SK-N-SH (cell line): ENCODE measurements around the gene GFI1B. TPM values are rescaled to one million over a fixed set of nuclear protein-coding genes. Genes with fewer than 3 reads are reported as not detected.

Experiments used
- CTCF ChIA-PET: fragments of 300-600, 350-600 bp; formaldehyde crosslinking; extraction: SDS; loops from one replicate; lab custom pipeline; 2021; lab: Yijun Ruan, JAX
- POLR2A ChIA-PET: fragments of 350-600 bp; sonication (Branson Sonifier 250); formaldehyde crosslinking; extraction: SDS; loops from one replicate; lab custom pipeline; 2020; ENCODE audit warnings: antibody characterized with exemption, inconsistent platforms; lab: Yijun Ruan, JAX
- DNase-seq: peaks from one replicate; pipeline ENCODE4 v3.0.0; 2012
- H2AFZ ChIP-seq: fragments of 200-600 bp; sonication (generic); 2 replicates; pipeline ENCODE4 v1.8.1; 2016; ENCODE audit warnings: antibody characterized with exemption, mild to moderate bottlenecking, low read depth
- H3F3A ChIP-seq: fragments of 200-600 bp; sonication (generic); replicated peaks from 2 replicates; pipeline ENCODE3; 2016; ENCODE audit warnings: antibody characterized with exemption, mild to moderate bottlenecking; ENCODE audit not compliant: insufficient read depth
- H3K27ac ChIP-seq, 2 experiments: fragments of 200-500 bp in 1 of 2; fragments of 200-600 bp in 1 of 2; sonication (Bioruptor generic) in 1 of 2; sonication (generic), shearing (Covaris generic) in 1 of 2; 2 replicates each; pipeline versions ENCODE4 v1.5.1 to v1.6.1; 2014 to 2016; ENCODE audit warnings: low read depth in 2 of 2, inconsistent platforms in 1 of 2, low read length in 1 of 2, mild to moderate bottlenecking in 1 of 2, mixed read lengths in 1 of 2
- H3K27me3 ChIP-seq: fragments of 200-600 bp; sonication (generic), shearing (Covaris generic); 2 replicates; pipeline ENCODE4 v1.6.1; 2016; ENCODE audit warnings: mixed run types; ENCODE audit not compliant: insufficient read depth
- H3K36me3 ChIP-seq, 2 experiments: fragments of 200-500 bp in 1 of 2; fragments of 200-600 bp in 1 of 2; sonication (Bioruptor generic) in 1 of 2; sonication (generic) in 1 of 2; replicated peaks in 1 of 2; 2 replicates each; pipeline versions ENCODE3 to v1.5.1; 2014 to 2016; ENCODE audit warnings: low read length in 1 of 2, mild to moderate bottlenecking in 1 of 2; ENCODE audit not compliant: insufficient read depth in 2 of 2, control insufficient read depth in 1 of 2
- H3K4me1 ChIP-seq, 2 experiments: fragments of 200-500 bp in 1 of 2; fragments of 200-600 bp in 1 of 2; sonication (Bioruptor generic) in 1 of 2; sonication (generic), shearing (Covaris generic) in 1 of 2; 2 replicates each; pipeline versions ENCODE4 v1.5.1 to v1.6.1; 2014 to 2016; ENCODE audit warnings: low read depth in 1 of 2, low read length in 1 of 2, mixed run types in 1 of 2; ENCODE audit not compliant: insufficient read depth in 2 of 2, control insufficient read depth in 1 of 2
- H3K4me2 ChIP-seq: fragments of 200-600 bp; sonication (generic), shearing (Covaris generic); 2 replicates; pipeline ENCODE4 v1.6.1; 2017; ENCODE audit warnings: mixed run types
- H3K4me3 ChIP-seq, 2 experiments: fragments of 200-500 bp in 1 of 2; fragments of 200-600 bp in 1 of 2; sonication (Bioruptor generic) in 1 of 2; sonication (generic), shearing (Covaris generic) in 1 of 2; 2 replicates each; pipeline versions ENCODE4 v1.5.1 to v1.8.1; 2014 to 2016; ENCODE audit warnings: low read depth in 2 of 2, inconsistent platforms in 1 of 2, low read length in 1 of 2, mild to moderate bottlenecking in 1 of 2, mixed read lengths in 1 of 2, moderate library complexity in 1 of 2
- H3K79me2 ChIP-seq: fragments of 200-600 bp; sonication (generic); 2 replicates; pipeline ENCODE4 v1.8.1; 2017; ENCODE audit warnings: mild to moderate bottlenecking; ENCODE audit not compliant: insufficient read depth
- H3K9ac ChIP-seq: fragments of 200-600 bp; sonication (generic); 2 replicates; pipeline ENCODE4 v1.6.1; 2017; ENCODE audit warnings: mixed run types
- H3K9me2 ChIP-seq: fragments of 200-600 bp; sonication (generic); 2 replicates; pipeline ENCODE4 v1.6.1; 2017; ENCODE audit warnings: mixed run types
- H3K9me3 ChIP-seq: fragments of 200-600 bp; sonication (generic); 2 replicates; pipeline ENCODE4 v1.6.1; 2017; ENCODE audit warnings: mixed run types, mild to moderate bottlenecking, moderate library complexity
- H4K20me1 ChIP-seq: fragments of 200-600 bp; sonication (generic); 2 replicates; pipeline ENCODE4 v1.6.1; 2017; ENCODE audit warnings: mild to moderate bottlenecking, mixed run types; ENCODE audit not compliant: insufficient read depth
- EZH2phosphoT487 ChIP-seq: fragments of 200-600 bp; sonication (generic); IDR thresholded peaks from 2 replicates; pipeline ENCODE4 v1.6.1; 2017; ENCODE audit warnings: low read depth, mixed run types, mild to moderate bottlenecking, antibody characterized with exemption, moderate library complexity, borderline replicate concordance
- FOSL2 ChIP-seq: IDR thresholded peaks from 2 replicates; pipeline ENCODE4 v1.4.0; 2012; ENCODE audit warnings: low read depth, mild to moderate bottlenecking, moderate library complexity, borderline replicate concordance
- FOXM1 ChIP-seq: IDR thresholded peaks from 2 replicates; pipeline ENCODE4 v1.4.0; 2012; ENCODE audit warnings: low read depth, mild to moderate bottlenecking
- GATA2 ChIP-seq: sonication (generic); formaldehyde crosslinking; IDR thresholded peaks from 2 replicates; pipeline ENCODE4 v1.5.0; 2020; ENCODE audit warnings: mild to moderate bottlenecking, missing genetic modification reagents
- JUND ChIP-seq: IDR thresholded peaks from 2 replicates; pipeline ENCODE4 v1.4.0; 2012
- MAX ChIP-seq: IDR thresholded peaks from 2 replicates; pipeline ENCODE4 v1.4.0; 2012; ENCODE audit warnings: low read depth
- NFIC ChIP-seq: IDR thresholded peaks from 2 replicates; pipeline ENCODE4 v1.4.0; 2012; ENCODE audit warnings: borderline replicate concordance
- NRF1 ChIP-seq: IDR thresholded peaks from 2 replicates; pipeline ENCODE4 v1.6.1; 2012; ENCODE audit warnings: low read depth, mild to moderate bottlenecking, low read length
- RAD21 ChIP-seq: IDR thresholded peaks from 2 replicates; pipeline ENCODE4 v1.6.1; 2012; ENCODE audit warnings: mild to moderate bottlenecking, low read length
- RCOR1 ChIP-seq: fragments of 150-350 bp; IDR thresholded peaks from 2 replicates; pipeline ENCODE4 v1.6.1; 2017; ENCODE audit warnings: antibody characterized with exemption, low read length
- SMC3 ChIP-seq: IDR thresholded peaks from 2 replicates; pipeline ENCODE4 v1.6.1; 2012; ENCODE audit warnings: low read depth, low read length, improper control_type of control experiment
- TEAD4 ChIP-seq: IDR thresholded peaks from 2 replicates; pipeline ENCODE4 v1.4.0; 2012; ENCODE audit warnings: mild to moderate bottlenecking, borderline replicate concordance; ENCODE audit not compliant: insufficient read depth
- WGBS: methylation state at CpG from one replicate; pipeline ENCODE4 v1.1.6; 2017; ENCODE audit warnings: low lambda C conversion rate; 5-methylcytosine and 5-hydroxymethylcytosine counted together
- polyA plus RNA-seq, 3 experiments: library from polyadenylated mRNA; depleted of rRNA; stranded (reverse); fragments of >200 nt; gene quantifications; 2 replicates each; pipeline ENCODE4 v1.2.3, GENCODE V29; 2012
- TF ChIP-seq, protein P1 (sequence below): IDR thresholded peaks from 2 replicates; pipeline ENCODE4; 2012
- TF ChIP-seq, protein P2 (sequence below): IDR thresholded peaks from 2 replicates; pipeline ENCODE4 v1.4.0; 2012; ENCODE audit warnings: low read depth, borderline replicate concordance
- TF ChIP-seq, protein P3 (sequence below): fragments of 150-350 bp; IDR thresholded peaks from 2 replicates; pipeline ENCODE4 v1.6.1; 2016; ENCODE audit warnings: mild to moderate bottlenecking, low read depth, low read length

Gene GFI1B
- polyA plus RNA-seq, 1 of the 3 experiments (the other 2 are of a cell fraction) = not detected

- Histone ChIP-seq H2AFZ (peak overlapping the region; percentile 81), H3K27ac (peak overlapping the region in 1 of 2 experiments; percentile 50; a peak in 2 of 4 replicates), H3K27me3 (no peaks in the 10 kb centered on the region), H3K9me3 (no peaks in the 10 kb centered on the region), H3K79me2 (peaks cover 32% of the 10 kb centered on the region), H3K4me2 (peak overlapping the region; percentile 49), H3K9ac (no peak overlapping the region), H3K4me3 (no peak overlapping the region), H3F3A (peaks cover 8% of the 10 kb centered on the region), H3K4me1 (peaks cover 15 to 27% of the 10 kb centered on the region in 2 experiments), H3K36me3 (no peaks in the 10 kb centered on the region), H3K9me2 (no peaks in the 10 kb centered on the region), H4K20me1 (no peaks in the 10 kb centered on the region)
- no peak for DNase-seq
- TF ChIP-seq, protein P1, sequence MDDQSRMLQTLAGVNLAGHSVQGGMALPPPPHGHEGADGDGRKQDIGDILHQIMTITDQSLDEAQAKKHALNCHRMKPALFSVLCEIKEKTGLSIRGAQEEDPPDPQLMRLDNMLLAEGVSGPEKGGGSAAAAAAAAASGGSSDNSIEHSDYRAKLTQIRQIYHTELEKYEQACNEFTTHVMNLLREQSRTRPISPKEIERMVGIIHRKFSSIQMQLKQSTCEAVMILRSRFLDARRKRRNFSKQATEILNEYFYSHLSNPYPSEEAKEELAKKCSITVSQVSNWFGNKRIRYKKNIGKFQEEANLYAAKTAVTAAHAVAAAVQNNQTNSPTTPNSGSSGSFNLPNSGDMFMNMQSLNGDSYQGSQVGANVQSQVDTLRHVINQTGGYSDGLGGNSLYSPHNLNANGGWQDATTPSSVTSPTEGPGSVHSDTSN = no peak
- TF ChIP-seq RCOR1 = no peak
- TF ChIP-seq NRF1 = no peak
- no peak for TF ChIP-seq MAX
- TF ChIP-seq, protein P2, sequence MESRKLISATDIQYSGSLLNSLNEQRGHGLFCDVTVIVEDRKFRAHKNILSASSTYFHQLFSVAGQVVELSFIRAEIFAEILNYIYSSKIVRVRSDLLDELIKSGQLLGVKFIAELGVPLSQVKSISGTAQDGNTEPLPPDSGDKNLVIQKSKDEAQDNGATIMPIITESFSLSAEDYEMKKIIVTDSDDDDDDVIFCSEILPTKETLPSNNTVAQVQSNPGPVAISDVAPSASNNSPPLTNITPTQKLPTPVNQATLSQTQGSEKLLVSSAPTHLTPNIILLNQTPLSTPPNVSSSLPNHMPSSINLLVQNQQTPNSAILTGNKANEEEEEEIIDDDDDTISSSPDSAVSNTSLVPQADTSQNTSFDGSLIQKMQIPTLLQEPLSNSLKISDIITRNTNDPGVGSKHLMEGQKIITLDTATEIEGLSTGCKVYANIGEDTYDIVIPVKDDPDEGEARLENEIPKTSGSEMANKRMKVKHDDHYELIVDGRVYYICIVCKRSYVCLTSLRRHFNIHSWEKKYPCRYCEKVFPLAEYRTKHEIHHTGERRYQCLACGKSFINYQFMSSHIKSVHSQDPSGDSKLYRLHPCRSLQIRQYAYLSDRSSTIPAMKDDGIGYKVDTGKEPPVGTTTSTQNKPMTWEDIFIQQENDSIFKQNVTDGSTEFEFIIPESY = no peak
- TF ChIP-seq FOSL2 = no peak
- no peak for TF ChIP-seq SMC3
- TF ChIP-seq EZH2phosphoT487 = no peak
- TF ChIP-seq RAD21 = no peak
- TF ChIP-seq JUND = no peak
- TF ChIP-seq TEAD4 = no peak
- TF ChIP-seq, protein P3, sequence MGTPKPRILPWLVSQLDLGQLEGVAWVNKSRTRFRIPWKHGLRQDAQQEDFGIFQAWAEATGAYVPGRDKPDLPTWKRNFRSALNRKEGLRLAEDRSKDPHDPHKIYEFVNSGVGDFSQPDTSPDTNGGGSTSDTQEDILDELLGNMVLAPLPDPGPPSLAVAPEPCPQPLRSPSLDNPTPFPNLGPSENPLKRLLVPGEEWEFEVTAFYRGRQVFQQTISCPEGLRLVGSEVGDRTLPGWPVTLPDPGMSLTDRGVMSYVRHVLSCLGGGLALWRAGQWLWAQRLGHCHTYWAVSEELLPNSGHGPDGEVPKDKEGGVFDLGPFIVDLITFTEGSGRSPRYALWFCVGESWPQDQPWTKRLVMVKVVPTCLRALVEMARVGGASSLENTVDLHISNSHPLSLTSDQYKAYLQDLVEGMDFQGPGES = no peak
- TF ChIP-seq GATA2 (CRISPR knock-in tag) = no peak
- TF ChIP-seq NFIC = no peak
- TF ChIP-seq FOXM1 = no peak
- WGBS = 71% methylated on average over 3 of the region's 3 CpGs
- CTCF ChIA-PET = interaction anchor here (1.1 to 4.1 kb wide), 2 partner anchors 11 to 32 kb away, joined by 4 to 17 read pairs; partner anchors contain the start of gene GFI1B
- POLR2A ChIA-PET = no interaction called here
Observed at GRCh38 chr9:132946211-132946610, 32.3 kb upstream of the GFI1B start.
